Measurements from ENCODE around the gene KIFC1. TPM values are rescaled to one million over a fixed set of nuclear protein-coding genes. Genes with fewer than 3 reads are reported as not detected.

Gene KIFC1
- total RNA-seq, 1 experiment from 2014 or later, result 65.3 TPM

- no peak for DNase-seq
- CTCF ChIA-PET, result interaction anchor here (0.9 kb wide), 1 partner anchor 169 kb away, joined by 3 read pairs; no protein-coding TSS in a partner anchor
- no peaks in the 10 kb centered on the region; the same call in 1 of the 2 replicates for H3K36me3 ChIP-seq (ENCODE audit: control insufficient read depth, insufficient read depth, low read length)
- intact Hi-C loops (cut with micrococcal nuclease; ENCODE audit: unreplicated experiment), result no loop called here
- no peaks in the 10 kb centered on the region for H3K9me3 Mint-ChIP-seq (ENCODE audit: unreplicated experiment)
- H3K36me3 Mint-ChIP-seq (ENCODE audit: insufficient read depth, unreplicated experiment), result peaks cover 13% of the 10 kb centered on the region
- no peak overlapping the region for H3K27ac Mint-ChIP-seq (ENCODE audit: unreplicated experiment)
- no peaks in the 10 kb centered on the region for H3K4me1 ChIP-seq
- POLR2A ChIA-PET, result no interaction called here
- BruUV-seq (replicated peaks), result no TSS peak
- no peak overlapping the region for H3K4me3 ChIP-seq (ENCODE audit: low read depth, low read length)
- no peak overlapping the region for H3K4me3 Mint-ChIP-seq (ENCODE audit: unreplicated experiment)
- no peaks in the 10 kb centered on the region for H3K27me3 Mint-ChIP-seq (ENCODE audit: insufficient read depth, unreplicated experiment)
- H3K9me3 ChIP-seq, result no peaks in the 10 kb centered on the region
- peaks cover 19% of the 10 kb centered on the region for H3K4me1 Mint-ChIP-seq (ENCODE audit: low read depth, unreplicated experiment)
- no peaks in the 10 kb centered on the region for H3K27me3 ChIP-seq (replicated peaks; ENCODE audit: control insufficient read depth, insufficient read depth, low read length)
- no peak for TF ChIP-seq CTCF (IDR thresholded peaks at IDR 0.05; ENCODE audit: insufficient read depth in 1 of 2, low read depth in 1 of 2, low read length in 1 of 2, severe bottlenecking in 1 of 2, unreplicated experiment in 1 of 2)
Observed at GRCh38 chr6:33451606-33452005, 60.0 kb downstream of the KIFC1 start.

- intact Hi-C loops (cut with micrococcal nuclease; ENCODE audit: unreplicated experiment), result no loop called here
- Mint-ChIP-seq H3K27ac (ENCODE audit: unreplicated experiment) (no peak overlapping the region), H3K27me3 (ENCODE audit: insufficient read depth, unreplicated experiment) (no peaks in the 10 kb centered on the region), H3K4me3 (ENCODE audit: unreplicated experiment) (no peak overlapping the region), H3K9me3 (ENCODE audit: unreplicated experiment) (no peaks in the 10 kb centered on the region), H3K4me1 (ENCODE audit: low read depth, unreplicated experiment) (peaks cover 19% of the 10 kb centered on the region), H3K36me3 (ENCODE audit: insufficient read depth, unreplicated experiment) (peaks cover 13% of the 10 kb centered on the region)
- POLR2A ChIA-PET, result no interaction called here
- H3K27me3 ChIP-seq (replicated peaks; ENCODE audit: control insufficient read depth, insufficient read depth, low read length), result no peaks in the 10 kb centered on the region
- CTCF ChIA-PET, result interaction anchor here (0.6 kb wide), 1 partner anchor 16 kb away, joined by 3 read pairs; no protein-coding TSS in a partner anchor
- no peak for DNase-seq
- no peaks in the 10 kb centered on the region; the same call in 1 of the 2 replicates for H3K36me3 ChIP-seq (ENCODE audit: control insufficient read depth, insufficient read depth, low read length)
- BruUV-seq (replicated peaks), result no TSS peak
- no peak for TF ChIP-seq CTCF (IDR thresholded peaks at IDR 0.05; ENCODE audit: insufficient read depth in 1 of 2, low read depth in 1 of 2, low read length in 1 of 2, severe bottlenecking in 1 of 2, unreplicated experiment in 1 of 2)
- no peaks in the 10 kb centered on the region for H3K9me3 ChIP-seq
- H3K4me1 ChIP-seq, result no peaks in the 10 kb centered on the region
- no peak overlapping the region for H3K4me3 ChIP-seq (ENCODE audit: low read depth, low read length)
Observed at GRCh38 chr6:33452496-33452895, 60.9 kb downstream of the KIFC1 start.

DNA sequence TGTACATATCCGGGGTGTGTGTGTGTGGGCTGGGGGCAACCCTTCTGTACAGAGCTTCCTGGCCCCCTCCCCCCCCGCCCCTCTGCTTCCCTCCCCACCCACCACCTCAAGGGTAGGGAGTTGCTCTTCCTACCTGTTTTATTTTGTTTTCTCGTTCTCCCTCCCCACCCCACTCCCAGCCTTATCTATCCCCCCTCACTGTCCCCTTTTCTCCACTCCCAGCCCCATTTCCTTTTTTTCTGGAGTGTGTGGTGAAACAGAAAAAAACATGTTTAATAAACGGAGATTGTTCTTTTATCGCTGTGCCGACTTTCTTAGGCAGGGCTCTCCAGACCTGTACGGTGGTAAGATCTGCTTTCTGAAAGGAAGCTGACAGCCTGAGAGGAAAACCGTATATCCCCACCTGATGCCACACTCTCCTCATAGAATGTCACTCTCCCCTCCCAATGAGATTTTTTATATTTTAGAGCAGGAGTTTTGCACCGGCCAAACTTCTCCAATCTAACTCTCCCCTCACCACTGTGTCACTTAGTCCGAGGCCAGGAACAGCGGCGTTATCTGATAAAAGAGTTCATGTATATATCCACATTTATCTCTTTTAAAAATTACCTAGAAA, 61.9 kb downstream of the KIFC1 start:
- H3K27me3 Mint-ChIP-seq (ENCODE audit: insufficient read depth, unreplicated experiment), result no peaks in the 10 kb centered on the region
- POLR2A ChIA-PET, result interaction anchor here (0.8 to 1.5 kb wide), 5 partner anchors 21 to 44 kb away, joined by 3 to 7 read pairs (median 3); no protein-coding TSS in a partner anchor
- peaks cover 13% of the 10 kb centered on the region for H3K36me3 Mint-ChIP-seq (ENCODE audit: insufficient read depth, unreplicated experiment)
- no peak for TF ChIP-seq CTCF (IDR thresholded peaks at IDR 0.05; ENCODE audit: insufficient read depth in 1 of 2, low read depth in 1 of 2, low read length in 1 of 2, severe bottlenecking in 1 of 2, unreplicated experiment in 1 of 2)
- H3K4me1 ChIP-seq, result no peaks in the 10 kb centered on the region
- intact Hi-C loops (cut with micrococcal nuclease; ENCODE audit: unreplicated experiment), result loop anchor here (2.0 kb wide), 1 partner anchor 25 kb away; no protein-coding TSS in a partner anchor
- no peaks in the 10 kb centered on the region; the same call in 1 of the 2 replicates for H3K36me3 ChIP-seq (ENCODE audit: control insufficient read depth, insufficient read depth, low read length)
- H3K27ac Mint-ChIP-seq (ENCODE audit: unreplicated experiment), result peak overlapping the region; percentile 80
- CTCF ChIA-PET, result interaction anchor here (1.1 kb wide), 1 partner anchor 28 kb away, joined by 3 read pairs; no protein-coding TSS in a partner anchor
- H3K4me3 ChIP-seq (ENCODE audit: low read depth, low read length), result peak overlapping the region; percentile 79
- H3K4me3 Mint-ChIP-seq (ENCODE audit: unreplicated experiment), result peak overlapping the region; percentile 97
- no peak for DNase-seq
- H3K27me3 ChIP-seq (replicated peaks; ENCODE audit: control insufficient read depth, insufficient read depth, low read length), result no peaks in the 10 kb centered on the region
- no peaks in the 10 kb centered on the region for H3K9me3 Mint-ChIP-seq (ENCODE audit: unreplicated experiment)
- peaks cover 19% of the 10 kb centered on the region for H3K4me1 Mint-ChIP-seq (ENCODE audit: low read depth, unreplicated experiment)
- BruUV-seq (replicated peaks), result no TSS peak
- H3K9me3 ChIP-seq, result no peaks in the 10 kb centered on the region
